Measurements from ENCODE around the gene NLGN4Y.

GRCh38 chrY:14828531-14828930, 304.2 kb downstream of the NLGN4Y start:
- TF ChIP-seq CTCF (IDR thresholded peaks at IDR 0.05) = no peak
- TF ChIP-seq POLR2A (IDR thresholded peaks at IDR 0.05) = no peak
